ENCODE measurements around the gene WNT5A.

Gene WNT5A

DNA sequence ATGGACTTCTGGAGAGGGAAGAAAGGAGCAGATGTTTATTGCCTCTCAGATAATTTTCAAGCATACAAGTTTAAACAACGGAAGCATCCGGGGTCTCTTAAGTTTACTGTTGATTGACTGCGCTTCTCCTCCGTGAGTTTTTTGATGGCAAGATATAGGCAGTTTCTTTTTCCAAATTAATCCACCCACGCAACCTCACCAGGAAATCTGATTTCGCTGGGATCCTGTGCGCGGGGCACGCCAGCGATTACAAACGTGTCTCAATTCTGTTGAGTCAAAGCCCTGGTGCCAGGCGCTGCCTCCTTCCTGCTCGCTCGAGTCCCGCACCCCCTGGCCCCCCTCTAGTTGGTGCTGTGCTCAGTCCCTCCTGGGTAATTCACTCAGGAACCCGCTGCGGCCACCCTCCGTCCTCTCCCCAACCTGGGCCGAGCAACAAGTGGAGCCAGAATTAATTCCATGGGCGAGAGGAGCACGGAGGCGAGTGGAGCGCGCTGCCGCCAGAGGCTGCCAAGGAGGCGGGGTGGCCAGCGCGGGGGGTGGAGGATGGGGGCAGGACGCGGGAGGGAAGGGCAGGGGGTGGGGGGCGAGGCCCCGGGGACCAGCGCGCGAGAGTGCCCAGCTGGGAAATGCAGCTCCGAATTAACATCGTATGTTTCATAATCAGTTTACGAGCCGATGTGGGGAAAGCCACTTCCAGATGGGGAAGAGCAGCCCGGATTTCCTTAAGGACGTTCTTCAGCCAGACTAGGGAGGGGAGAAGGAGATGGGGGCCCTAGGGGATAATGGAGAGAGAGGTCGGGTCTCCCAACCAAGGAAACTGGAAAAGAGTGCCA lies 6.0 kb downstream of the WNT5A start:
- DNase-seq = no peak

GRCh38 chr3:55477306-55478303 lies 9.5 kb downstream of the WNT5A start:
- DNase-seq = no peak

DNA sequence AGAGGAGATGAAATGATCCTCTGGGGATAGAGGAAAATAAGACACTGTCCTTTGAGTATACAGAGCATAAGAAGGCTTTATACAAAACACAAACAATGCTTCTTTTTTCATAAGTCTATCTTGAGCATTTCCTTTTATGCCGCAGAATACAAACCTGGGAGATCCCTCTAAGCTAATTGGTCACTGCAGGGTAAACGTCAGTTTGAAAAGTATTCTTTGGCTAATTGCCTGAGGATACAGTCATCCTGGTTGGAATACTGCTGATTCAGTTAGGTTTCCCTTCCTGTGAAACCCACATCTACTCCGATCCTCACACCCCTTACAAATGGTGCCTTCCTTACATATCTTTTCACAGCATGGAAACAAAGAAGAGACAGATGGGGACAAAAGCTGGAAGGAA lies 10.6 kb downstream of the WNT5A start:
- DNase-seq = no peak

DNA sequence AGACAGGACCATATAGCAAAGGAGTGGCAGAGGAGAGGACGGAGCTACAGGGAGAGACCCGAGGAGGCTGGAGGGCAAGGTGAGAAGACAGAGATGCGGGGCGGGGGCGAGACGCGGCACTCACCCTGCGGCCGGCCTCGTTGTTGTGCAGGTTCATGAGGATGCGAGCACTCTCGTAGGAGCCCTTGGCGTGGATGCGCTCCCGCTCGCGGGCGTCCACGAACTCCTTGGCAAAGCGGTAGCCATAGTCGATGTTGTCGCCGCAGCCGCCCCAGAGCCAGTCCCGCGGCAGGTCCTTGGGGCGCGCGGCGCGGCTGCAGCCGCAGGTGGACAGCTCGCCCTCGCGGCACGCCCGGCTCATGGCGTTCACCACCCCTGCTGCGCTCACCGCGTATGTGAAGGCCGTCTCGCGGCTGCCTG lies 12.9 kb downstream of the WNT5A start:
- no peak for DNase-seq

GRCh38 chr3:55473788-55474187 lies 13.3 kb downstream of the WNT5A start:
- no peak for DNase-seq

GRCh38 chr3:55471522-55472280 lies 15.4 kb downstream of the WNT5A start:
- DNase-seq = no peak

DNA sequence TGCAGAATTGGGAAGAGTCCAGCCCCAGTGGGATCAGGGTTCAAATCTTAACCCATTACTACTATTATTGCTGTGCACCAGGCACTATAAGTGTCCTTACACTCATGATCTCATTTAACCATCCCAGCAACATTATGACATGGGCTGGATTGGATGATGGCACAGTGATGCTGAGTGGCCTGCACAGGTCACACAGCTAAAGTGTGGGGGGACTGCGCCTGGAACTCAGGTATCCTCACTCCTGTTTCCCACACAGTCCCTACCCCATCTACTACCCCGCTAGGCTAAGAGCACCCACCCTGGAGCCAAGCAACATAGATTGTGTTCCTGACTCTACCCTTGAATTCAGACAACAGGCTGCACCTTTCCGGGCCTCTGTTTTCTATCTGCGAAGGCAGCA lies 16.0 kb downstream of the WNT5A start:
- no peak for DNase-seq

DNA sequence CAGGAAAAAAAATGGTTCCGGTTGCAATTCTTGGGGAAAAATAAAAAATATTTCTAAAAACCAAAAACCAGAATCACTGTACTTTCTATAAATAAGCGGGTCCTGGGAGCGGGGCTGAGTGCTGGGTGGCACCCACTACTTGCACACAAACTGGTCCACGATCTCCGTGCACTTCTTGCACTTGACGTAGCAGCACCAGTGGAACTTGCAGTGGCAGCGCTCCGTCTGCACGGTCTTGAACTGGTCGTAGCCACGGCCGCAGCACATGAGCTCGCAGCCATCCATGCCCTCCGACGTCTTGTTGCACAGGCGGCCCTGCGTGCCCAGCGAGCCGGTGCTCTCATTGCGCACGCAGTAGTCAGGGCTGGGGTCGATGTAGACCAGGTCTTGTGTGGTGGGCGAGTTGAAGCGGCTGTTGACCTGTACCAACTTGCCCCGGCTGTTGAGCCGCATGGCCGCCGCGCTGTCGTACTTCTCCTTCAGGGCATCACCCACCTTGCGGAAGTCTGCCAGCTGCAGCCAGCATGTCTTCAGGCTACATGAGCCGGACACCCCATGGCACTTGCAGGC lies 17.1 kb downstream of the WNT5A start:
- no peak for DNase-seq

- DNase-seq = no peak
Measured at GRCh38 chr3:55468251-55468650, 18.9 kb downstream of the WNT5A start.

- DNase-seq = no peak
Measured at GRCh38 chr3:55467099-55467498, 20.0 kb downstream of the WNT5A start.

DNA sequence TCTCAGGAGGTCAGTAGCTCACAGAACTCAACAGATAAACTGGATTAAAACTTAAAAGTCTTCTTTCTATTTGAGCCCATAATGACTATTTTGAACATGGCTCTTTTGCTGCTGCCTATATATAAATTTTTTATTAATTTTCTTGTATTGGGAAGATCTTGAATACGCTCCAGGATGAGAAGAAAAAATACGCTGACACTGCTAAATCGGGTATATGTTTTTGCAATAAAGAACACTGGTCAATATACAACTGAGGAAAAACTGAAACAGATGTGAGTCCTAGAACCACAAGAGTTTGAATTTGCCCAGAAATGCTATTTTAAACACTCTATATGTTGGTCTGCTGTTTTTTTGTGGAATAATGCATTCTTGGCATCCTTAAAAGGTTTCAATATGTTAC lies 20.6 kb downstream of the WNT5A start:
- no peak for DNase-seq

GRCh38 chr3:55461896-55462295 lies 25.2 kb downstream of the WNT5A start:
- no peak for DNase-seq

GRCh38 chr3:55459838-55460237 lies 27.3 kb downstream of the WNT5A start:
- DNase-seq = no peak

GRCh38 chr3:55458181-55458790 lies 28.8 kb downstream of the WNT5A start:
- no peak for DNase-seq

GRCh38 chr3:55455915-55456314 lies 31.2 kb downstream of the WNT5A start:
- DNase-seq = no peak

DNA sequence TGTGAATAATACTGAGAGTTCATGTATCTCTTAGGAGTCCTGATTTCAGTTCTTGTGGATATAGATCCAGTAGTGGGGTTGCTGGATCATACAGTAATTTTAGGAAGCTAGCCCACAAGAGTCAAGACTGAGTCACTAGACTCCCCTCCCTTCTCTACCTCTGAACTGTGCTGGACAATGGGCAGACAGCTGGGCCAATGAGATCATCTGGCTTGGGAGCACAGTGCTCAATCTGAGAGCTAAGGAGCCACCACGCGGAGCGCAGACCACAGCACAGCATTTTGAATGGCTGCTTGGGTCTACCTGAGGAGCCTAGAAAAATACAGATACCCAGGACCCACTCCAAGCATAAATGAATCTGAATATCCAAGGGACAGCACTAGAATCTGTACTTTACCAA lies 32.5 kb downstream of the WNT5A start:
- DNase-seq = no peak

- no peak for DNase-seq
Measured at GRCh38 chr3:55453886-55454496, 33.1 kb downstream of the WNT5A start.

DNA sequence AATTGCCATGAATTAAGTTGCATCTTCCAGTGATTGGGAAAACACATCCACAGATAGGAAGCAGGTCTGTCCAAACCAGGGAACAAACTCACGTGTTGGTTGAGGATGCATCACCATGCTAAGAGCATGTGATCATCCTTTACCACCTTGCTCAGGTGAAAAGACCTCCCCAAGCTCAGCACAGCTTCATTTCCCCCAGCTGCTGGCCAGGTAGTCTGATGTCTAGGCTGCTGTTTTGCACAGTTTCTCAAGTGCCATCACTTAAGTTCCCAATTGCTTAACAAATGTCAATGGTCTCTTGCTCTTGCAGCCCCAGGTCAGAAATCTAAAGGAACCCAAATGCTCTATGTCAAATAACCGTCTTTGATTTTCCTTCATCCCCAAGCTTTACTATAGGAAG lies 34.2 kb downstream of the WNT5A start:
- no peak for DNase-seq

- DNase-seq = no peak
Measured at GRCh38 chr3:55449527-55449926, 37.6 kb downstream of the WNT5A start.

DNA sequence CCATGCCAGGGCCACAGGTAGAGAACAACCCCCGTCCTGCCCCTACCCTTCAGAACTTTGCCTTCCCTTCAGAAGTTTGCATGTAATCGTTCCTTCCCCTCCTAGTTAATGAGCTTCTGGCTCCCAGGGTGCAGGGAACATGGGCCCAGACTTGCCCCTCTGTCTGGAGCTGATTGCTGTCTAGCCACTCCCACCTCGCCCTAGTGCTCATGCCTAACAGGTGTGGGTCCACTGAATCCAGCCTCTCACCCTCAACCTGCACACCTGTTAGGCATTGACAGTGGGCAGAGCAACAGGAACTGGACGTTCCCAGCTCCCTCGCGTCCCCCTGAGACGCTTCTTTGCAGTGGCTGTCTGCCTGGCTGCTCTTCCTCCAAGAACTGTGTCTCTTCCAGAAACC lies 40.3 kb downstream of the WNT5A start:
- no peak for DNase-seq

DNA sequence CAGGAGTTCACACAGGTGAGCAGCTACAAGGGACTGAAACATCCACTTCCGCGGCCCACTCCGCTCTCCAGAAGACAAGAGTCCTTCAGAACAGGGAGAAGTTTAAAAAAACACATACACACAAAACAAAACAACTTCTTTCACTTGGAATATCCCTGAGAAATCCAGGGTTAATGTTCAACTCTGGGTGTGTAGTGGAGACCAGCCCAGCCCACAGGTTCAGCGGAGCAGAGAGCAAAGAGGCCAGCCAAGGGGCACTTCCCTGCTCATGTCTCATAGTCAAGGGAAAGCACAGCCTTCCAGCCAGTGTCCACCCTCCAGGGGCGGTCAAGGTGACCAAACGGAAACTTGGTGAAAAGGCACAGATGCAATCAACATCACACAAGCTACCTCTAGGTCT lies 41.6 kb downstream of the WNT5A start:
- DNase-seq = no peak

GRCh38 chr3:55443346-55443745 lies 43.8 kb downstream of the WNT5A start:
- DNase-seq = no peak
